ENCODE data around the gene SPACDR.
"Not testable (repeated sequence)": the region's sequence is repeated elsewhere in the genome, so short reads cannot be mapped to it uniquely, and the experiment has no call there.

The SPACDR gene, protein sequence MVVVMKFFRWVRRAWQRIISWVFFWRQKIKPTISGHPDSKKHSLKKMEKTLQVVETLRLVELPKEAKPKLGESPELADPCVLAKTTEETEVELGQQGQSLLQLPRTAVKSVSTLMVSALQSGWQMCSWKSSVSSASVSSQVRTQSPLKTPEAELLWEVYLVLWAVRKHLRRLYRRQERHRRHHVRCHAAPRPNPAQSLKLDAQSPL
- total RNA-seq, result 0 to 0.19 (median 0.03) reads per million in 18 experiments

DNA sequence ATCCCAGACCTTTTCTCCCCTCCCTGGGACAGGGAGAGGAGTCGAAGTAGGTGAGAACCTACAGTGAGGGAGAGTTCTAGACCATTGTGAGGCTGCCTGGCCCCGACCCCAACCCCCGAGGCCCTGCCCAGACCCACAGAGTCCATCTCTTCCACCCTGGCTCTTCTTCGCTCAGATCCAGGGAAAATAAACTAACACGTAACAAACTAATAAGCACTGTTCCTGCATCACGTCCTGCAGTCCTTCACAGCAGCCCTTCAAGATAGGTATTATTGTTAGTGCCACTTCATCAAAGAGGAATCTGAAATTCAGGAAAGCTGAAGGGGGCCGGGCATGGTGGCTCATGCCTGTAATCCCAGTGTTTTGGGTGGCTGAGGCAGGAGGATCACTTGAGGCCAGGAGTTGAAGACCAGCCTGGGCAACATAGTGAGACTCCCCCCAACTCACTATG is at the start of gene SPACDR:
Gene SPACDR, minus strand, starts transcription at position 51 of the 451 bp plus-strand sequence. CDS start 235 bp downstream, outside the sequence.
- DNase-seq, result no peak

DNA sequence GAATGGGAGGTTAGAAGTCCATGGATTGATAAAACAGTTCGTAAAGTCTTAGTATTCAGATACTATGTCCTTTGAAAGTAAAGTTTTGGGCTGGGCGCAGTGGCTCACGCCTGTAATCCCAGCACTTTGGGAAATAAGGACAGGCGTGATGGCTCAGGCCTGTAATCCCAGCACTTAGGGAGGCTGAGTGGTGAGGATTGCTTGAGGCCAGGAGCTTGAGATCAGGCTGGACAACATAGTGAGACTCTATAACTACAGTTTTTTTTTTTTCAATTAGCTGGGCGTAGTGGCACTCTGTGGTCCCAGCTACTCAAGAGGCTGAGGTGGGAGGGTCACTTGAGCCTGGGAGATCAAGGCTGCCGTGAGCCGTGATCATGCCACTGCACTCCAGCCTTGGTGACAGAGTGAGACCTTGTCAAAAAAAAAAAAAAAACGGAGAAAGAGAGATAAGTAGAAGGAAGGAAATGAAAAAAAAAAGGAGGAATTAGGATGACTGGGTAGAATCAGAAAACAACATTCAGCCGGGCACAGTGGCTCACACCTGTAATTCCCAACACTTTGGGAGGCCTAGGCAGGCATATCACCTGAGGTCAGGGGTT is 49.3 kb upstream of the SPACDR start:
- no peak for DNase-seq

DNA sequence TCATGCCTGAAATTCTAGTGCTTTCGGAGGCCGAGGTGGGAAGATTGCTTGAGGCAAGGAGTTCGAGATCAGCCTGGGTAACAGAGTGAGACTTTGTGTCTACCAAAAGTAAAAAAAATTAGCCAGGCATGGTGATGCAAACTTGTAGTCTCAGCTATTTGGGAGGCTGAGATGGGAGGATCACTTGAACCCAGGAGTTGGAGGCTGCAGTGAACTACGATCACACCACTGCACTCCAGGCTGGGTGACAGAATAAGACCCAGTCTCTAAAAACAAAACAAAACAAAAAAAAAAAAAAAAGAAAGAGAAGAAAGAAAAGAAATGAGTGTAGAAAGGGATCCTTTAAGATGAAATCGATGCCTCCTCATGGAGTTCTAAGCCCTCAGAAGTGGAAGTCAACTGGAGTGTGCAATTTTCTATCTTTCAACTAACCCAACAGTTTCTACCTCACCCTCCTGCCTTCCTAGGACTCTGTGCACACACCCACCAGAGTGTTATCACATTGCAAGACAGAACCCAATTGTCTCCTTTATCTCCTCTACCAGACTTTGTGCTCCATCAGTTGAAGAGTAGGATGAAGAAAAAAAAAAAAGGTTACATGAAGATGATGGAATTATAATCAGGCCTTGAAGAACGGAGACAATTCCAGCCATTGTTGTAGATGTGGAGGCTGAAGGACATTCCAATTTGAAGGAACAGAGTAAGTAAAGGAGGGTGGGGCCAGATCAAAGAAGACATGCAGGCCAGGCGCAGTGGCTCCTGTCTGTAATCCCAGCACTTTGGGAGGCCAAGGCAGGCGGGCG is 46.6 kb upstream of the SPACDR start:
- no peak for DNase-seq

DNA sequence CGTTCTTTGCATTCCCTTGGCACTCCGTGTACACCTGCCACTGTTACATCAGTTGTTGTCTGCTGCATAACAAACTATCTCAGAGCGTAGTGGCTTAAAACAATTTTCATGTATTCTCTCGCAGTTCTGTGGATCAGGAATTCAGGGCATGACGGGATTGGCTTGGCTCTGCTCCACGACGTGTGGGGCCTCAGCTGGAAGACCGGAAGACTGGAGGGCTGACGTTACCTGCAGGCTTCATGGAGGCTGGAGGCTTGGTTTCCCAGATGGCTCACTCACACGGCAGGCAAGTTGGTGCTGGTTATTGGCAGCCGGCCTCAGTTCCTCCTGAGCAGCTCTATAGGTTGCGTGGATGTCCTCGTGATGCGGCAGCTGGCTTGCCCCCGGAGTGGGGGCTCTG is 45.2 kb upstream of the SPACDR start:
- no peak for DNase-seq

DNA sequence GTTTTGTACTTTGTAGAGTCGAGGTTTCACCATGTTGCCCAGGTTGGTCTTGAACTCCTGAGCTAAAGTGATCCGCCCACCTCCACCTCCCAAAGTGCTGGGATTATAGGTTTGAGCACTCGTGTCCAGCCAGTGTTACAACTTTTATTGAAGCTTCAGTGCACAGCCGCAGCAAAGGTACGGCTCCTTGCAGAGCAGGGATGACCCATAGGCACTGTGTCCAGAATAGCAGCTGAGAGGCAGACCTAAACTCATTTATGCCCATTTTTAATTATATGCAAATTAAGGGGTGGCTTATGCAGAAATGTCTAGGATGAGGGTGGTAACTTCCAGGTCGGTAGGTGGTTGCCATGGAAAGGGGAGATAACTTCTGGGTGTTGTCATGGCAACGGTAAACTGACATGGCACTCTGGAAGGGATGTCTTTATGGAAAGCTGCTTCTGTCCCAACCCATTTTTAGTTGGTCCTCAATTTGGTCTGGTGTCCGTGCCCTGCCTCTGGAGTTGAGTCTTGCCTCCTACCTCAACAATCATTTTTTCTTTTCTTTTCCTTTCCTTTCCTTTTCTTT is 42.4 kb upstream of the SPACDR start:
- no peak for DNase-seq

- DNase-seq, result no peak
These were observed 41.0 kb upstream of the SPACDR start for GRCh38 chr7:100504887-100505611.

DNA sequence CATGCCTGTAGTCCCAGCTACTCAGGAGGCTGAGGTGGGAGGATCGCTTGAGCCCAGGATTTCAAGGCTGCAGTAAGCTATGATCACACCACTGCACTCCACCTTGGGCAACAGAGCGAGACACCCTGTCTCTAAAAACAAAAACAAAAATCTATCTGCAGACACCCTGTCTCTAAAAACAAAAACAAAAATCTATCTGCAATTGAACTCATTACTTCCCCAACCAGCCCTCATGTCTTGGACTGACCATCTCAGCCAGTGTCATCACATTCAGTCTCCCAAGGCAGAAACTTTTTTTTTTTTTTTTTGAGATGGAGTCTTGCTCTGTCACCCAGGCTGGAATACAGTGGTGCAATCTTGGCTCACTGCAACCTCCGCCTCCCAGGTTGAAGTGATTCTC is 40.0 kb upstream of the SPACDR start:
- DNase-seq, result not testable (repeated sequence)

DNA sequence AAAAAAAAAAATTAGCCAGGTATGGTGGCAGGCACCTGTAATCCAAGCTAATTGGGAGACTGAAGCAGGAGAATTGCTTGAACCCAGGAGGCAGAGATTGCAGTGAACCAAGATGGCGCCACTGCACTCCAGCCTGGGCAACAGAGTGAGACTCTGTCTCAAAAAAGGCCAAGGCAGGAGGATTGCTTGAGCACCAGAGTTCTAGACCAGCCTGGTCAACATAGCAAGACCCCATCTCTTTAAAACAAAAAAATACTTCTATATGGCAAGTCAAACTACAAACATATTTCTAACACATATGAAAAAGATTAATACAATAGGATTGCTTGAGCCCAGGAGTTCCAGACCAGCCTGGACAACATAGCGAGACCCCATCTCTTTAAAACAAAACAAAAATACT is 36.7 kb upstream of the SPACDR start:
- not testable (repeated sequence) for DNase-seq

GRCh38 chr7:100496509-100496908 is 32.4 kb upstream of the SPACDR start:
- DNase-seq, result no peak

DNA sequence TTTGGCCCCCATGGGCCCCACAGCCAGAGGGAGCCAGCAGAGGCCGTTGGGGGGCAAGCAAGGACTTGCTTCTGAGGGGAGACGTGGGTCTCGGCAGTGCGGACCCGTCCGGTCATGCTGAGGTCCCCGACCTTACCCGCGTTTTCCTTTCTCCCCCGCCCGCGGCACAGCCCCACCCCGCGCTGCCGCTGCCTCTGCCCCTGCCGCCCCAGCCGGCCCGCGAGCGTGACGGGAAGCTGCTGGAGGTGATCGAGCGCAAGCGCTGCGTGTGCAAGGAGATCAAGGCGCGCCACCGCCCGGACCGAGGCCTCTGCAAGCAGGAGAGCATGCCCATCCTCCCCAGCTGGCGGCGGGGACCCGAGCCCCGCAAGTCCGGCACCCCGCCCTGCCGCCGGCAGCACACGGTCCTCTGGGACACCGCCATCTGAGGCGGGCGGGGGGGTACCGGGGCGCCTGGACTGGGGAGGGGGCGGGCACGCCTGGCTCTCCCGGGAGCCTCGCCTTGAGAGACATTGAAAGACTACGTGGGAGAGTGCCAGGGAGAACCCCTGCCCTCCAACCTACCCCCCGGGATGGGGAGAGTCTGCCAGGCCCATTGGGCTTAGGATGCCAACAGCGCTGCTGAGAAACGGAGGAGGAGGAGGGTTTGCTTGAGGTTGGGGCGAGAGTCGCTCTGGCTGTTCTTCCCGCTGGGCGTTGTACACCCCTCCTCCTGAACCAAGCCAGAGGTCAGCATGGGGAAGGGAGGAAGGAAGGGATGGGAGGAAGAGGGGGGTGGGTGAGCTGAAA is 29.6 kb upstream of the SPACDR start:
- DNase-seq, result peak in 1 of 2 donors; percentile 34

DNA sequence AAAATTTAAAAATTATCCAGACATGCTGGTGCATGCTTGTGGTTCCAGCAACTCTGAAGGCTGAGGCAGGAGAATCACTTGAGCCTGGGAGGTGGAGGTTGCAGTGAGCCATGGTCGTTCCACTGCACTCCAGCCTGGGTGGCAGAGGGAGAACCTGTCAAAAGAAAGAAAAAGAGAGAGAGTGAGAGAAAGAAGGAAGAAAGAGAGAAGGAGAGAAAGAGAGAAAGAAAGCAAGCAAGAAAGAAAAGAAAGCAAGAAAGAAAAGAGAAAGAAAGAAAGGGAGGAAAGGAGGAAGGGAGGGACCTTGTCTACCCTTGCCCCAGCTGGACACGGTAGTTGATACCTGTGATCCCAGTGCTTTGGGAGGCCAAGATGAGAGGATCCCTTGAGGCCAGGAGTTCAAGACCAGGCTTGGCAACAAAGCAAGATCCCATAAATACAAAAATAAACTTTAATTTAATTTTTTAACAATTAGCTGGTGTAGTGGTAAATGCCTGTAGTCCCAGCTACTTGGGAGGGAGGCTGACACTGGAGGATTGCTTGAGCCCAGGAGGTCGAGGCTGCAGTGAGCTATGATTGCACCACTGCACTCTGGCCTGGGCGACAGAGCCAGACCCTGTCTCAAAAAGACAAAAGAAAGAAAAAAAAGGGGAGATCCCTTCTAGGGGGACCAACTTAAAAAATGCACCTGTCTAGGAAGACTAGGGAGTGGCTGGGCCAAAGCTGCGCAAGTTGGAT is 28.8 kb upstream of the SPACDR start:
- DNase-seq, result no peak

GRCh38 chr7:100491192-100491578 is 27.1 kb upstream of the SPACDR start:
- no peak for DNase-seq

GRCh38 chr7:100490483-100491191 is 26.6 kb upstream of the SPACDR start:
- DNase-seq, result no peak

DNA sequence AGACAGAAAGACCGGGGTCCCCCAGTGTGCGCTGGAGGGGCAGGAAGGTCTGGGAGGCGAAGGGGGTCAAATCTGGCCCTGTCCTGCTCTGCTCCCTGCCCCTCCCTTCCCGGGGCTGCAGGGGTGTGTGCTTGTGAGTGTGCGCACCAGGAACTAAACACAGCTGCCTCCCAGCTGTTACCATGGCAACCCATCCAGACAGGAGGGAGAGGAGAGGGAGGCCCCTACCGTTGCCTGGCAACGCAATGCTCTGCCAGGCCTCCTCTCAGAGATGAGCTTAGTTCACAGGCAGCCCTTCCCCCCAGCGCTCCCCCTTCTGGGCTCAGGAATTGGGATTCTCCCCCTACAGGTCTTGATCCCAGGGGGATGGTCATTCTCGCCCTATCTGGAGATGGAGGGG is 25.8 kb upstream of the SPACDR start:
- DNase-seq, result peak; percentile 24 to 37

DNA sequence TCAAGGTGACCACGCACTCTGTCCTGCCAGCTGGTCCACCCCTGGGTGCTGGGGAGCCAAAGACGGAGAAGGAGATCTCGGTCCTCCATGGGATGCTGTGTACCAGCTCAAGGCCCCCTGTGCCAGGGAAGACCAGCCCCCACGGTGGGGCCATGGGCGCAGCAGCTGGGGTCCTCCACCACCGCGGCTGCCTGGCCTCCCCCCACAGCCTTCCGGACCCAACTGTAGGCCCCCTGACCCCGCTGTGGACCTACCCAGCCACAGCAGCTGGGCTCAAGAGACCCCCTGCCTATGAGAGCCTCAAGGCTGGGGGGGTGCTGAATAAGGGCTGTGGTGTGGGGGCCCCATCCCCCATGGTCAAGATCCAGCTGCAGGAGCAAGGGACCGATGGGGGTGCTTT is 25.1 kb upstream of the SPACDR start:
- DNase-seq, result no peak

DNA sequence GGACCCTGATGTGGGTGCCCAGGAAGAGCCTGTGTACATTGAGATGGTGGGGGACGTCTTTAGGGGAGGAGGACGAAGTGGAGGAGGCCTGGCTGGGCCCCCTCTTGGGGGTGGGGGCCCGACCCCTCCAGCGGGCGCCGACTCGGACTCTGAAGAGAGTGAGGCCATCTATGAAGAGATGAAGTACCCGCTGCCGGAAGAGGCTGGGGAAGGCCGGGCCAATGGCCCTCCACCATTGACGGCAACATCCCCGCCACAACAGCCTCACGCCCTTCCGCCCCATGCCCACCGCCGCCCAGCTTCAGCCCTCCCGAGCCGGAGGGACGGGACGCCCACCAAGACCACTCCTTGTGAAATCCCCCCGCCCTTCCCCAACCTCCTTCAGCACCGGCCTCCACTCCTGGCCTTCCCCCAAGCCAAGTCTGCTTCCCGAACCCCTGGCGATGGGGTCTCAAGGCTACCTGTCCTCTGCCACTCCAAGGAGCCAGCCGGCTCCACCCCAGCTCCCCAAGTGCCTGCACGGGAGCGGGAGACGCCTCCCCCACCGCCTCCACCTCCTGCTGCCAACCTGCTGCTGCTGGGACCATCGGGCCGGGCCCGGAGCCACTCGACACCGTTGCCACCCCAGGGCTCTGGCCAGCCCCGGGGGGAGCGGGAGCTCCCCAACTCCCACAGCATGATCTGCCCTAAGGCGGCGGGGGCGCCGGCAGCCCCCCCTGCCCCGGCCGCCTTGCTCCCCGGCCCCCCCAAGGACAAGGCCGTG is 24.5 kb upstream of the SPACDR start:
- DNase-seq, result no peak

- DNase-seq, result peak in 1 of 2 donors; percentile 4
These were observed 22.8 kb upstream of the SPACDR start for GRCh38 chr7:100486753-100487446.

- DNase-seq, result no peak
These were observed 22.1 kb upstream of the SPACDR start for GRCh38 chr7:100486111-100486636.

DNA sequence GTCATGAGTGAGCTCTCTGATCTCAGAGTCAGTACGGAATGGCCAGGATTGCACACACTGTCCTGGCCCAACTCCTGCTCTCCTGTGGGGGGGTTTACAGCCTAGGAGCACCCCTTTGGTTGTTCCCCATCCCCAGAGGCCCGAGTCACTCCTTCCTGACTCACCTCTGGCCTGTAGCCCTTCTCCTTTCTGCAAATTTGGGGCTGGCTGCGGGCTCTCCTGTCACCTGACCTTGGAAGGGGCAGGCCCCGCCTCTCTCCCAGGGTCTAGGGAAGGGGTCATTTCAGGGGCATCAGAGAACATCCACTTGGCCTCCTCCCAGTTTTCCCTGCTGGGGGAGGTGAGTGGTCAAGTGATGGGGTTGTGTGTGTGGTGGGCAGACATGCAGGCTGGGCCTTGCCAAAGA is 21.4 kb upstream of the SPACDR start:
- DNase-seq, result no peak
